NCI-H146 treated with DMSO at 0.1 percent for 48 hours (cell line): ENCODE results near the gene NAA10.
A peak's percentile ranks its signal among the peaks of the same experiment; 100 is the strongest.

Experiments used
- DNase-seq: peaks from one replicate; lab custom pipeline; 2025; ENCODE audit not compliant: unreplicated experiment; lab: John Stamatoyannopoulos, UW

NAA10 gene

GRCh38 chrX:153948847-153949805 is 14.3 kb upstream of the NAA10 start:
- no peak for DNase-seq

GRCh38 chrX:153948002-153948466 is 13.2 kb upstream of the NAA10 start:
- DNase-seq = no peak

GRCh38 chrX:153947009-153947769 is 12.4 kb upstream of the NAA10 start:
- peak; percentile 47 for DNase-seq

- no peak for DNase-seq
Observed at GRCh38 chrX:153945956-153946943, 11.4 kb upstream of the NAA10 start.

- DNase-seq = no peak
Observed at GRCh38 chrX:153944800-153945150, 9.9 kb upstream of the NAA10 start.

- DNase-seq = no peak
Observed at GRCh38 chrX:153944140-153944799, 9.4 kb upstream of the NAA10 start, which contains the start of gene RENBP. Gene RENBP (minus strand): TSS chrX:153944643. CDS start chrX:153944610, 33 bp downstream.

GRCh38 chrX:153941336-153942252 is 6.8 kb upstream of the NAA10 start:
- DNase-seq = no peak

- peak; percentile 10 for DNase-seq
Observed at GRCh38 chrX:153939573-153939972, 4.7 kb upstream of the NAA10 start.

- DNase-seq = no peak
Observed at GRCh38 chrX:153938226-153938786, 3.5 kb upstream of the NAA10 start.

- DNase-seq = no peak
Observed at GRCh38 chrX:153937056-153937455, 2.2 kb upstream of the NAA10 start.

GRCh38 chrX:153935326-153935851 is 552 bp upstream of the NAA10 start:
- DNase-seq = no peak

- no peak for DNase-seq
Observed at GRCh38 chrX:153934148-153934761, 582 bp downstream of the NAA10 start.

GRCh38 chrX:153933748-153934147 is 1.1 kb downstream of the NAA10 start:
- no peak for DNase-seq

GRCh38 chrX:153932220-153932915 is 2.5 kb downstream of the NAA10 start:
- no peak for DNase-seq

- DNase-seq = no peak
Observed at GRCh38 chrX:153931748-153932147, 3.1 kb downstream of the NAA10 start.

GRCh38 chrX:153931151-153931550 is 3.7 kb downstream of the NAA10 start:
- no peak for DNase-seq
